Measurements from ENCODE around the gene RPL23. TPM values are rescaled to one million over a fixed set of nuclear protein-coding genes. Genes with fewer than 3 reads are reported as not detected.
A peak's percentile ranks its signal among the peaks of the same experiment; 100 is the strongest.

RPL23 gene
- total and polyA plus RNA-seq, 10 of the 15 experiments (the other 5 are each of a cell fraction or from before 2014, with no cell fraction given), result 2,200 to 4,821 (median 3,043) TPM

DNA sequence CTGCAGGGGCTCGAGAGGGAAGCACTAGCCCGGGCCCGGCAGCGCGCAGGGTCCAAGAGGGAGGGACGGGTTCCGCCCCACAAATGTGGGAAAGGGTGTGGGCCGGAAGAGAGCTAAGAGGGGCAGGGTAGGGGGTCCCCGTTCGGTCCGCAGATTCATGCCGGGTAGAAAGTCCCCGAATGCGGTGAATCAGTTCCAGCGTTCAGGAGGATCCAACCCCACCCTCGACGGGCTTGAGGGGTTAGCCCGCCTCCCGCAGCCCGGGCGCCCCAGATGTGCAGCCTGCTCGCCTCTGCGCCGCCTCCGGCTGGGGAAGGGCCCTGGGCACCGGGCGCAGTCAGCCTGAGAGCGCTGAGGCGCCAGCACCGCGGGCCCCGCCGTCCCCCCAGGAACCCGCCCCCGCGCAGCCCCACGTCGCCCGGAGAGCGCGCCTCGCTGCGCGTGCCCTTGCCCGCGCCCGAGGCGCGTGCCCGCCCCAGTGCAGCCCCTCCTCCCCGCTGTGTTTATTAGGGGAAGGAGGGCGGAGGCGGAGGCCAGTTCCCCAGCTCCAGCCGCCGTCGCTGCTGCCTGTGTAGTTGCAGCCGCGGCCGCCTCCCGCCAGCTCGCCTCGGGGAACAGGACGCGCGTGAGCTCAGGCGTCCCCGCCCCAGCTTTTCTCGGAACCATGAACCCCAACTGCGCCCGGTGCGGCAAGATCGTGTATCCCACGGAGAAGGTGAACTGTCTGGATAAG is 16.2 kb upstream of the RPL23 start, which contains the start of gene LASP1 (continued):
- TF ChIP-seq MEF2B (IDR thresholded peaks at IDR 0.05; ENCODE audit: partially characterized antibody, poor library complexity, severe bottlenecking), result peak; percentile 38
- peak; percentile 51; the same call in 1 of the 2 replicates for TF ChIP-seq MAX (IDR thresholded peaks at IDR 0.05; ENCODE audit: low read depth, low read length)
- TF ChIP-seq, protein P1, sequence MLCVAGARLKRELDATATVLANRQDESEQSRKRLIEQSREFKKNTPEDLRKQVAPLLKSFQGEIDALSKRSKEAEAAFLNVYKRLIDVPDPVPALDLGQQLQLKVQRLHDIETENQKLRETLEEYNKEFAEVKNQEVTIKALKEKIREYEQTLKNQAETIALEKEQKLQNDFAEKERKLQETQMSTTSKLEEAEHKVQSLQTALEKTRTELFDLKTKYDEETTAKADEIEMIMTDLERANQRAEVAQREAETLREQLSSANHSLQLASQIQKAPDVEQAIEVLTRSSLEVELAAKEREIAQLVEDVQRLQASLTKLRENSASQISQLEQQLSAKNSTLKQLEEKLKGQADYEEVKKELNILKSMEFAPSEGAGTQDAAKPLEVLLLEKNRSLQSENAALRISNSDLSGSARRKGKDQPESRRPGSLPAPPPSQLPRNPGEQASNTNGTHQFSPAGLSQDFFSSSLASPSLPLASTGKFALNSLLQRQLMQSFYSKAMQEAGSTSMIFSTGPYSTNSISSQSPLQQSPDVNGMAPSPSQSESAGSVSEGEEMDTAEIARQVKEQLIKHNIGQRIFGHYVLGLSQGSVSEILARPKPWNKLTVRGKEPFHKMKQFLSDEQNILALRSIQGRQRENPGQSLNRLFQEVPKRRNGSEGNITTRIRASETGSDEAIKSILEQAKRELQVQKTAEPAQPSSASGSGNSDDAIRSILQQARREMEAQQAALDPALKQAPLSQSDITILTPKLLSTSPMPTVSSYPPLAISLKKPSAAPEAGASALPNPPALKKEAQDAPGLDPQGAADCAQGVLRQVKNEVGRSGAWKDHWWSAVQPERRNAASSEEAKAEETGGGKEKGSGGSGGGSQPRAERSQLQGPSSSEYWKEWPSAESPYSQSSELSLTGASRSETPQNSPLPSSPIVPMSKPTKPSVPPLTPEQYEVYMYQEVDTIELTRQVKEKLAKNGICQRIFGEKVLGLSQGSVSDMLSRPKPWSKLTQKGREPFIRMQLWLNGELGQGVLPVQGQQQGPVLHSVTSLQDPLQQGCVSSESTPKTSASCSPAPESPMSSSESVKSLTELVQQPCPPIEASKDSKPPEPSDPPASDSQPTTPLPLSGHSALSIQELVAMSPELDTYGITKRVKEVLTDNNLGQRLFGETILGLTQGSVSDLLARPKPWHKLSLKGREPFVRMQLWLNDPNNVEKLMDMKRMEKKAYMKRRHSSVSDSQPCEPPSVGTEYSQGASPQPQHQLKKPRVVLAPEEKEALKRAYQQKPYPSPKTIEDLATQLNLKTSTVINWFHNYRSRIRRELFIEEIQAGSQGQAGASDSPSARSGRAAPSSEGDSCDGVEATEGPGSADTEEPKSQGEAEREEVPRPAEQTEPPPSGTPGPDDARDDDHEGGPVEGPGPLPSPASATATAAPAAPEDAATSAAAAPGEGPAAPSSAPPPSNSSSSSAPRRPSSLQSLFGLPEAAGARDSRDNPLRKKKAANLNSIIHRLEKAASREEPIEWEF (IDR thresholded peaks at IDR 0.05; ENCODE audit: insufficient replicate concordance, low read depth, low read length), result no peak
- TF ChIP-seq NBN (IDR thresholded peaks at IDR 0.05), result peak; percentile 62
- TF ChIP-seq KAT2A (conservative IDR thresholded peaks at IDR 0.05; ENCODE audit: control insufficient read depth, low read depth, low read length), result no peak
- no peak for TF ChIP-seq PBX3 (IDR thresholded peaks at IDR 0.05; ENCODE audit: insufficient replicate concordance, low read depth, low read length)
- TF ChIP-seq MYC (IDR thresholded peaks at IDR 0.05; ENCODE audit: insufficient read depth, insufficient read length, insufficient replicate concordance, low read length, severe bottlenecking), result no peak
- no peak for TF ChIP-seq E4F1 (IDR thresholded peaks at IDR 0.05; ENCODE audit: borderline replicate concordance, partially characterized antibody)
- TF ChIP-seq ZNF592 (IDR thresholded peaks at IDR 0.05), result no peak
- no peak for TF ChIP-seq NR2C2 (IDR thresholded peaks at IDR 0.05; ENCODE audit: borderline replicate concordance, control insufficient read depth, insufficient read length, low read depth)

Data from GM12878 (cell line).